SK-N-SH treated with all-trans-retinoic acid at 6 μM for 48 hours (cell line): ENCODE results near the gene RAB11FIP3.

Source experiments
- ARNTL ChIP-seq: fragments of 450-650 bp; formaldehyde crosslinking; IDR thresholded peaks from 2 replicates; pipeline ENCODE4 v1.5.0; 2020; ENCODE audit warnings: low read depth, mild to moderate bottlenecking, moderate library complexity, borderline replicate concordance
- CSDC2 ChIP-seq: fragments of 250-450 bp; sonication (Bioruptor Pico); IDR thresholded peaks from 2 replicates; pipeline ENCODE4 v1.5.0; 2020; ENCODE audit warnings: mild to moderate bottlenecking, moderate library complexity
- GLIS3 ChIP-seq: fragments of 250-450 bp; sonication (Bioruptor Pico); IDR thresholded peaks from 2 replicates; pipeline ENCODE4 v1.5.0; 2020; ENCODE audit warnings: mild to moderate bottlenecking, moderate library complexity
- OSR1 ChIP-seq: fragments of 250-450 bp; sonication (Bioruptor Pico); IDR thresholded peaks from 2 replicates; pipeline ENCODE4 v1.8.0; 2022; ENCODE audit warnings: moderate library complexity, mild to moderate bottlenecking, inconsistent platforms
- TCF4 ChIP-seq: fragments of 250-450 bp; sonication (Bioruptor Pico); IDR thresholded peaks from 2 replicates; pipeline ENCODE4 v1.8.0; 2021; ENCODE audit warnings: mild to moderate bottlenecking, moderate library complexity, borderline replicate concordance
- TOX ChIP-seq: fragments of 250-450 bp; sonication (Bioruptor Pico); IDR thresholded peaks from 2 replicates; pipeline ENCODE4 v1.8.0; 2021; ENCODE audit warnings: mild to moderate bottlenecking, moderate library complexity, borderline replicate concordance
- ZC3H10 ChIP-seq: fragments of 250-450 bp; sonication (Bioruptor Pico); IDR thresholded peaks from 2 replicates; pipeline ENCODE4 v1.5.1; 2021; ENCODE audit warnings: mild to moderate bottlenecking, moderate library complexity
- ZFP3 ChIP-seq: fragments of 250-450 bp; sonication (Bioruptor Pico); IDR thresholded peaks from 2 replicates; pipeline ENCODE4 v1.5.0; 2020; ENCODE audit warnings: mild to moderate bottlenecking, moderate library complexity
- ZFP30 ChIP-seq: fragments of 450-650 bp; formaldehyde crosslinking; IDR thresholded peaks from 2 replicates; pipeline ENCODE4 v1.5.0; 2022; ENCODE audit warnings: mild to moderate bottlenecking, moderate library complexity
- TF ChIP-seq, protein P1 (sequence below): fragments of 250-450 bp; sonication (Bioruptor Pico); IDR thresholded peaks from 2 replicates; pipeline ENCODE4 v1.8.0; 2020; ENCODE audit warnings: mild to moderate bottlenecking, moderate library complexity, borderline replicate concordance

DNA sequence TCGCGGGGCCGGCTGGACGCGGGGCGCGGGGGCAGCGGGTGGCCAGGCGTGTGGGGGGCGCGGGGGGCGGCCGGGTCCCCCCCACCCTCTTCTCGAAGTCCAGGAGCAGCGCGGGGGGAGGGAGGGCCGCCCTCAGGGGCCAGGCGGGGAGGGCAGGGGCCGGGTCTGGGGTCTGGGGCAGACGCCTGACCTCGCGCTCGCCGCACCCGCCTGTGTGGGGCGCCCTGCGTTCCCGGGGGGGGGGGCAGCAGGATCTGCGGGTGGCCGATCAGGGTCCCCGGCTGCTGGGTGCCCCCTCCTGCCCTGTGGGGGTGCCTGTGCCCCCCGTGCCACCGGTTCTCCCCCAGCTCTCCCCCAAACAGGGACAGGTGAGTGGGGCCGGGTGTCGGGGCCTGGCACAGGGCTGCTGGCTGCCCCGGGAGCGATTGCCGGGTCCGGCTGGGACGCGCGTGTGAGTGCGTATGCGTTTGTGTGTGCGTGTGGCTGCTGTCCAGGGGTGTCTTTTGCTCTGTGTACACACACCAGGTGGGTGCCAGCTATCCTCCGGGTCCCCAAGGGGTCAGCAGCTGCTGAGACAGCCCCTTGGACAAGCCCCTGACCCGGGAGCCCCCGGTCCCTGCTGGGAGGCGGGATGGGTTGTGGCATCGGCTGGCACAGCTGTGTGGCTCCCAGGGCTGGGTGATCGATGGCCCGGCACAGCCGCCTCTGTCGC is 135.4 kb downstream of the RAB11FIP3 start:
- TF ChIP-seq, protein P1, sequence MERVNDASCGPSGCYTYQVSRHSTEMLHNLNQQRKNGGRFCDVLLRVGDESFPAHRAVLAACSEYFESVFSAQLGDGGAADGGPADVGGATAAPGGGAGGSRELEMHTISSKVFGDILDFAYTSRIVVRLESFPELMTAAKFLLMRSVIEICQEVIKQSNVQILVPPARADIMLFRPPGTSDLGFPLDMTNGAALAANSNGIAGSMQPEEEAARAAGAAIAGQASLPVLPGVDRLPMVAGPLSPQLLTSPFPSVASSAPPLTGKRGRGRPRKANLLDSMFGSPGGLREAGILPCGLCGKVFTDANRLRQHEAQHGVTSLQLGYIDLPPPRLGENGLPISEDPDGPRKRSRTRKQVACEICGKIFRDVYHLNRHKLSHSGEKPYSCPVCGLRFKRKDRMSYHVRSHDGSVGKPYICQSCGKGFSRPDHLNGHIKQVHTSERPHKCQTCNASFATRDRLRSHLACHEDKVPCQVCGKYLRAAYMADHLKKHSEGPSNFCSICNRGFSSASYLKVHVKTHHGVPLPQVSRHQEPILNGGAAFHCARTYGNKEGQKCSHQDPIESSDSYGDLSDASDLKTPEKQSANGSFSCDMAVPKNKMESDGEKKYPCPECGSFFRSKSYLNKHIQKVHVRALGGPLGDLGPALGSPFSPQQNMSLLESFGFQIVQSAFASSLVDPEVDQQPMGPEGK (CRISPR knock-in tag): no peak
- TF ChIP-seq CSDC2 (CRISPR knock-in tag) (no peak), ZFP3 (no peak), TCF4 (CRISPR knock-in tag) (no peak), ARNTL (CRISPR knock-in tag) (no peak), OSR1 (CRISPR knock-in tag) (no peak), ZC3H10 (CRISPR knock-in tag) (no peak), TOX (CRISPR knock-in tag) (no peak), GLIS3 (CRISPR knock-in tag) (no peak), ZFP30 (CRISPR knock-in tag) (no peak)
